NCI-H345 (cell line): ENCODE results near the gene POLD3.

Source experiments
- DNase-seq: peaks from one replicate; lab custom pipeline; 2025; lab: John Stamatoyannopoulos, UW

Gene POLD3

DNA sequence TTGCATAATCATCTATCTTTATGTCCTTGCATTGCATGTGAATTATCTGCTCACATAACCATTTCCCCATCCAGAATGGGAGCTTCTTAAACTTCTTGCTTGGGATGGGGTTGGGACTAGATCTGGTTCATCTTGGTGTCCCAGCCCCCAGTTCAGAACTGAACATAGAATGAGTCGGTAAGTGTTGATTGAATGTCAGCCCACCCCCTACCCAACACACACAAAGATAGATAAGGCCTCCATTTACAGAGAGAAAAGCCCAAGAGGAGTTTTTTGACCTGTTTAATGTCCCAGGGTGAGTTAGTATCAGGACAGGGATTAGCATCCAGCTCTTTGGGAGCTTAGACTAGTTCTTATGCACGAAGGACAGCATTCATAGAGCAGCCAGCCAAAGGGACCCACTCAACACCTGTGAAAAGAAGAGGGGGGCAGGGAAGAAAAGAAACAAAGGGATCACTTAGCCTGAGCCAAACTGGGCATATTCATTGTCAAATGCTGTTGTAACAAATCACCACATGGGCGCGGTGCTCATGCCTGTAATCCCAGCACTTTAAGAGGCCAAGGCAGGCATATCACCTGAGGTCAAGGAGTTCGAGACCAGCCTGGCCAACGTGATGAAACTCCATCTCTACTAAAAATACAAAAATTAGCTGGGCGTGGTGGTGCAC is 81.4 kb downstream of the POLD3 start:
- no peak for DNase-seq

DNA sequence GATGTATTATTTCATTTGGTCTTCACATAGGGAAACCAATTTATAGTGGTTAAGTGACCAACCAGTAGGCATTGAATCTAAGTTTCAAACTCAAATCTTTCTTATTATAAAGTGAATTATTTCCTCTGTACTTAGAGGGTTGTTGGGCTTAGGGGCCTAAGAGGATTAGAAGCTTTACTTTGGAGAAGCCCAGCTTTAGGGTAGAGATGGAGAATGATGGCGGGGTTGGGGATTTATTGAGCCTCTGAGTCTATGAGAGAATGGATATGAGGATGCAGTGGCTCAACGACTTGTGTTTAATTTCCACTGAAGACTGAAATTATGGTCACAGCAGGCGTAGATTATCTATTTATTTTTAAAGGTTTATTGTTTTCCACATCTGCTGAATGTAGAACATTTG is 83.4 kb downstream of the POLD3 start:
- no peak for DNase-seq

DNA sequence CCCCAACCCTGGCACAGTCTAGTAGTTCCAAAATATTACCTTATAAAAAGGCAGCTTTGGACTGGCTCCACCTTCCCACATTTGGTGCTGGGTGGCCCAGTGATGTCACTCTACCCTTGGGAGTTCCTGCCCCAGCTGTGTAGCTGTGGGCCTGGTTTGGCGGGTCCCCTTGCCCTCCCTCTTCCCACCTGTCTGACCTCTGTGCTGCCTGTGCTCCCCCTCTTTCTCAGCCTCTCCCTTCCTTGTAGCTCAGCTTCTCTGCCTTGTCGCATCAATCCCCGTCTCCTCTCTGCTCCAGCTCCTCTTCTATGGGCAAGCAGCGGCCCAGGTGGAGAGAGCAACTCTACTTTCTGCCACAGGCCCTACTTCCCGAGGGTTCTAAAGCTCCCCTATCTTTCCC is 84.2 kb downstream of the POLD3 start:
- DNase-seq = no peak

DNA sequence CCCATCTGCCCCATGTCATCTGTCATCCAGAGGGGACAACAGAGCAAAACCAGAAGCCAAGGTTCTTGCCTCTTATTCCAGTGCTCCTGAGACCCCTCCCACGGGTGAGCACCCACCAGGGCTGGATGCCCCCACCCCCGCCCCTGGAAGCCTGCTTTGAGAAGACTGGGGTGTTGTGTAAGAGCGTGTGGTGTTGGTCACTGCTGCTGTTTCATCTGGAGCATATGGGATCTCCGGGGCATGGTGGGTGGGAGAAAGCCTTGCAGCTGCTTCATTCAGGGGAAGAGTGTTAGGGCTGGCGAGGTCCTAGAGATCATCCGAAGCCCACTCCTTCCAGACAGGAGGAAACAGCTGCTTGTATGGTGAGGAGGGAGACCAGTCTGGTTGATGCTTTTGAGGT is 84.7 kb downstream of the POLD3 start:
- no peak for DNase-seq

DNA sequence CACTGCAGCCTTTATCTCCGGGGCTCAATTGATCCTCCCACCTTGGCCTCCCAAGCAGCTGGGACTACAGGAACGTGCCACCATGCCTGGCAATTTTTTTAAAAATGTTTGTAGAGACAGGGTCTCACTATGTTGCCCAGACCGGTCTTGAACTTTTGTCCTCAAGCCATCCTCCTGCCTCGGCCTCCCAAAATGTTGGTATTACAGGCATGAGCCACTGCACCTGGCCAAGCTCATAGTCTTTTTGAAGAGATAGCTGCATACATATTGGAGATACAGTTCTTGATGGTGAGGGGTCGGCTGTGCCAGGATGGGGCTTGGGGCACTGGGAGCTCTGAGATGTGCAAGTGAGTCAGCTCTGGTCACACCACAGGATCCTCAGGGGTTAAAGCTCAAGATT is 85.7 kb downstream of the POLD3 start:
- DNase-seq = no peak

DNA sequence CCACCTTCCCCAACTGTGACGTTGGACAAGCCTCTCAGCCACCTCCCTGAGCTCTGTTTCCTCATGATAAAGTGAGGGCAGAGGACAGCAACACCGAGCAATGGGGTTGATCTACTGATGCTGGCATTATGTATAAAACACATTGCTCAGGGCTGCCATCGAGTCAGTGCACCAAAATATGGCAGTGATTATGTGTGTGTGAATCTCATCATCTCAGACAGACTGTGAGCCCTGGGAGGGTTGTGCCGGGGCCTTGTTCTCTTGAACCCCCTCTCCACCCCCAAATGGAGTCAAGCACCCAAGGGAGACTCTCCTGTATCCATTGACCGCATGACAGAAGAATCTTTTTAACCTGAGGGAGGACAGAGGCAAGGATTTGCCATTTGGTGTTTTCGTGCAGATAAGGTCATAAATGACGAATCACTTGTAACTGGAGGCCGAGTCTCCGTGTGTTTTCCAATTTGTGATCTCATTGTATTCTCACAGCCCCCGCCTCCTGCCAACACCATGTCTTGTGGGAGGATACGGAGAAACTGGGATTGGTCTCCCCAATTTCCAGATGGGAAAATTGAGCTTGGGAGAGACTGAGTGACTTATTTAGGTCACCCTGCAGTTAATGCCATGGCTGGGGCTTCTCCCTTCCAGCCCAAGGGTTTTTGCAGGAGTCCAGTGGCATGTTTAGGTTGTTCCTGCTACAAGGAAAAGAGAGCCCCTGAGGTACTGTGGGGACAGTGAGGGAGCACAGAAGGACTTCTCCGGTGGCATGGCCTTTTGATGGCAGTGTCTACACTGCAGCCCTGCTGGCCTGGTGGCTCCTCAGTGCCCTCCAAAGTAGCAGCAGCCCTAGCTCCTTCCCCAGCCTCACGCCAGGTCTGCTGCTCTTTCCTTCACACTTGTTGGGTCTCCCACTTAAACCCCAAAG is 86.5 kb downstream of the POLD3 start:
- no peak for DNase-seq

DNA sequence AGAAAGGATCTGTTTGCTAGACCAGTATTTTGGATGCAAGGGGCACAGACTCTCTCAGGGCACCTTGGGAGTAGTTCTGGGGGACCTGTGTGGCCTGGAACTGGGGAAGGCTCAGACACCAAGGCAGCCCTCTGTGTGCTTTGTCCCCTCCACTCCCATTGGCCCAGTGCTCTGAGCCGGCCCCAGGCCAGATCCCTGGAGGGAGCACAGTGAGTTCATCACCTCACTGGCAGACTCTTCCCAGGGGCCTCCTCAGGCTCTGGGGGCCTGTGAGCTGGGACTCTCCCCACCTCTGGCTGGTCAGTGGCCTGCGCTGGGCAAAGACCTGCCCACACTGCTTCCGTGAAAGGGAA is 87.1 kb downstream of the POLD3 start:
- DNase-seq = no peak

DNA sequence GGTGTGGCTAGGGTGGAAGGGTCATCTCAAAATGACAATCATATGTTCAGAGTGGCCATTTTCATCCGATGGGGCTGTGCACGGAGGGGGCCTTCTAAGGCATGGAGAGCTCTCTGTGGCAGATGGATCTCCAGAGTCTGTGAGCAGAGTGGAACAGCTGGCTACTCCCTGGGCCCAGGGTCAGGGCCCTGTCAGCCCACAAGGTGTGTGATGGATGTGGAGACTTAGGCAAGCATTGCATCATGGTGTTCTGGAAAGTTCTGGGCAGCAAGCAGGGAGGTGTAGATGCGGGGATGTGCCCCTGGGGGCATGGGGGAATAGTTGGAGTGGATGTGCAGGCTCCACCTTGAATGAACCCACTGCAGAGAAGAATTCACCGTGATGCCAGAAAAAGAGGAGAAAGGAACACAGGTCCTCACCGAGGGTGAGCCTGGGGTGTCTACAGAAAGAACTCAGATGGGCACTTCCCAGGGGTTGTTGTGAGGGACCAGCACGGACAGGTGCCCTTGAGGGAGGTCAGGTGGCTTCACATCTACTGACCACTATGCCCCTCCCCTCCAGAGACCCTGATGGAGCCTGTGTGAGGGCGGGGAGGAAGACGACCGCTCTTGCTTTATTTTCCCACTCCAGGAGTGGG is 87.8 kb downstream of the POLD3 start:
- DNase-seq = no peak

DNA sequence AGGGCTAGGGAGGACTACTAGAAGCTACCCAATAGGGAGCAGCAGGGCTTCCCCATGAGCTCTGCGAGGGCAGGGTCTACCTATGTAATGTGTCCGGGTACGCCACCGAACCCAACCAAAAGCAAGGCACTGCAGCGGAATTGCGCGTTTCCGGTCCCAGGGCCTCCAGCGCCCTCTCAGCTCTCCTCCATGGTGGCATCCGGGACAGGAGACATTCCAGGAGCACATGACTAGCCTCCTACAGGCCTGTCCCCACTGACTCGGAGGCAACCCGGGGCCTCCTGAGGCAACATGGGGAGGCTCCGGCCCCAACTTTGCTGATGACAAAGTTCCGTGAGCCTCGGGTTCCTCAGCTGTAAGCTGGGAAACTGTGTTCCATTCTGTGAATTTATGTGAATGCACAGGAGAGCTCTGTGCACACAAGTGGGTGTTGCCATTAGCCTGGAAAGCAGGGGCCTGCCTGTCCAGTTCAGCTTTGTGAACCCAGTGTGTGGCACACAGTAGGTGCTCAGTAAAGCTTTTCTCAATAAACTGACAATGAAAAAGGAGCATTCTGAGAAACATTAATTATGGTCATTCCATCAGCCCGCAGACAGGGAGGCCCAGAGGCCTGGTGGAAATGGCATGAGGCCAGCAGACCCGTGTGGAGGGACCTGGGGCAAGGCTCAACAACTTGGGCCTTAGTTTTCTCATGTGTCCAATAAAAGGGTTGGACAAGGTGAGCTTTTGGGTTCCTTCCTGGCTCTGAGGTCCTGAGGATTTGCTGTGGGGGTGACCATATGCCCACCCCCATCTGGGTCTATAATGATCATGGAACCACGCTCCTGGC is 88.5 kb downstream of the POLD3 start:
- DNase-seq = no peak

DNA sequence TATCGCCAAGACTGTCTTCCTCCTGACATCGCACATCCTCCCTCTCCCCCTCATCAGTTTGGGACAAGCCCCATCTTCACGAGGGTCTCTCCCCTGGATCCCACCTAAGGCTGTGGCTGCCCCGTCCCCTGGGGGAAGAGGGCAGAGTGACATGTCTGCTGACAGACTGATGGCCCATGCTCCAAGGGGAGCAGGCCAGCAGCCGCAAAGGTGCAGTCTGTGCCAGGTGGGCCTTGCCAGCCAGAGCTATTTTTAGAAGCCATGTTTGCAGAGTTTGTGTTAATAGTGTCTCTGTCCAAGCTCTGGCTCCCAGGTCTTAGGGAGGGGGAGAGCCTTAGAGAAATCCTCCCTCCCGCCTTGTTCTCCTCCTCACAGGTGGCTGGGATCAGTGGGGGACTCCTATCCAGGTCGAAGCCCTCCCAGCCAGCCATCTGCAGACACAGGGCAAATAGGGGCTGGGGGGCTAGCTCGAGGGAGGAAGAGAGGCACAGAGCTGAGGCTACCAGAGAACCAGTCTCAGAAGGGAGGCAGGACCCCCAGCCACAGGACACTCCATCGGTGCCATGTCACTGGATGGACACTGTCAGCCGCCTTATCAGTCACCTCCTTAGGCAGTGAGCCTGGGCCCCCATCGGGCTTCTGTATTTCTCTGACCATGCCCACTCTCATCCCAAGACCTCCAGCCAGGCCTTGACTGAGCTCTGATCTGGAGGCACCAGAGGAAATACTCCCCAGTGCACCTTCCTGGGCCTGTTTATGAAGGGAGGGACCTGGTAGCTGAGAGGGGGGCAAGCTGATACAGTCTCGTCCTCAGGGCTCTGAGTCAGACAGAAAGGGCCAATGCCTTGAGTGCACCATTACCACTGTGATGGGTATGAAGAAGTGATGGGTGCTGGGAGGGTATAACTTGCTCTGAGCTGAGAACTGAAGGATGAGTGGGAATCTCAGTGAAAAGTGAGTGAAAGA is 89.6 kb downstream of the POLD3 start:
- peak; percentile 13 for DNase-seq

DNA sequence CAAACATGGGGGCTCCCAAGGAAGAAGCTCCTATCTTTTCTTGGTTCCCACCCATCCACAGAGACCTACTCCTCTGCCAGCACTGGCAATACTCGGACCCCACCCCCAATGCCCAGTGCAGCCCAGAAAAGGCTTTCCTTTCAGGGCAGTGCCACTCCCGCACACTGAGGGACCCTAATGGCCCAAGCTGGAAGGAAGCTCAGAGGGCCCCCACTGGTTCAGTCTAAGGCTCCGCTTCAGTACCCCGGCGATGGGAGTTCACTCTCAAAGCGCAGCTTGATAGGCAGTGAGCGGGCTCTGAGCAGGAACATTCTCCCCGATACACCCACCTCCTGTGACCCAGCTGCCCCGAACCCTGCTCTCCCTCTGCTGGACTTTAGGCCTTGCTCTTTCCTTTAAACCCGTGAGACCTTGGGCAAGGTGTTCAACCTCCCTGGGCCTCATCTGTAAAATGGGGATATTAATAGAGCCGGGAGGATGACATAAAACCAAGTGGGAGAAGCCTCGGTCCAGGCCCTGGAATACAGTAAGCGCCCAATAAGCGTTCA is 90.4 kb downstream of the POLD3 start:
- no peak for DNase-seq

DNA sequence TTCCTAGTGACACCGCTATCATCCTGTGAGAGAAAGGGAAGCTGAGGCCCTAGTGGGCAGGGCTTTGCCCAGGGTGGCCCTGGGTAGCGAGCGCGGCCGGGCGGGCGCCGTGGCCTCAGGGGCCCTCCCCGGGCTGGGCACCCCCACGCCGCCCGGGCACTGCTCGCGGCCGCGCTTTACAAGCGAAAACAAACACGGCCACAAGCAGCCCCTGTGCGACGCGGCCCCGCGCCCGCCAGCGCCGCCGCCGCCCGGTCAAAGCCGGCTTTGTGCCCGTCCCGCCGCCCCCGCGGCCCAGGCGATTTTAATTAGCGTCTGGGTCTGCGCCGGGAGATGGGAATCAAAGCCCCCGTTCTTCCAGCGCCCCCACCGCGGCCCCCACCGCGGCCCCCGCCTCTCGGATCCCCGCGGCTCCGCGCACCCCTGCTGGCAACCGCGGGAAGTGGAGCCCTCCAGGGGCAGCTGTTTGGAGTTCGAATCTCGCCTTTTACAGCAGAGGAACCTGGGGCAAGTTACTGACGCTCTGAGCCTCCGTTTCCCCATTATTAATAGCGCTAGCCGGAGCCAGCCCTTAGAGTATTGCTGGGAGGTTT is 91.0 kb downstream of the POLD3 start:
- no peak for DNase-seq

DNA sequence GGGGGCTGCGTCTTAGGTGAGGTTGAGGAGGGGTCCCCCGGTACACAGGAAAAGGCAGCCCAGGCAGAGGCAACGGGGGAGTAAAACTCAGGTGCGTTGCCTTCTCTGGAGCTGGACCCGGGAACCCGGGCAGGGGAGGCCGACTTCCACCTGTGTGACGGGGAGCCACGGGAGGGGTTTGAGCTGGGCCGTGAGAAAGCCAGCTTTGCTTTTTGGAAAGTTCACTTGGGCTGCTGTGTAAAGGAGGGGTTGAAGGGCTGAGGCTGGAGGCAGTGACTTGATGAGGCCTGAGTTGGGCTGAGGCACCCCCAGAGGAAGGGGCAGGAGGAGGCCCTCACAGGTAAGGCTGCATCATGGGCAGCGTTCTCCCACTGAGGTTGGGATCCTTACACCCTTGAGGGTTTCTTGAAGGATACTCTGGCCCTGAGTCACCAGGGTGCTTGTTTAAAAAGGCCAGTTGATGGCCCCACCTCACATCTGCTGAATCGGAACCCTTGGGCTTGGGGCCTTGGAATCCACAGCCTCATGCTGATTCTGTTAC is 91.6 kb downstream of the POLD3 start:
- no peak for DNase-seq

DNA sequence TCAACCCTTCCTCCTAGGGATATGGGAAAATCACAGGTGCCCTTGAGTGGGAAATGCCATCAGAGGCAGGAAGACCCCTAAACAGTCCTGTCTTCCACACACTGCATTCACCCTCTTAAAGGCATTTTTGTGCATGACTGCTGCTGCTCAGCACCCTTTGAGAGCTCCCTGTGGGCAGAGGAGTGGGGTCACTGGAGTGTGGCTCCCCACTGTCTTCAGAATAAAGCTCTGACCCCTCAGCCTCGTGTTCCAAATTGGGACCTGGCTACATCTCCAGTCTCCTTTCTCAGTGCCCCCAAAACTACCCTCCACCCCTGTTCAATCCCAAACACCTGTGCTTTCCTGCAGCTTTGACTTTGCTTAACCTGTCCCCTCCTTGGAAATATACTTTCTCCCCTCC is 92.3 kb downstream of the POLD3 start:
- no peak for DNase-seq

DNA sequence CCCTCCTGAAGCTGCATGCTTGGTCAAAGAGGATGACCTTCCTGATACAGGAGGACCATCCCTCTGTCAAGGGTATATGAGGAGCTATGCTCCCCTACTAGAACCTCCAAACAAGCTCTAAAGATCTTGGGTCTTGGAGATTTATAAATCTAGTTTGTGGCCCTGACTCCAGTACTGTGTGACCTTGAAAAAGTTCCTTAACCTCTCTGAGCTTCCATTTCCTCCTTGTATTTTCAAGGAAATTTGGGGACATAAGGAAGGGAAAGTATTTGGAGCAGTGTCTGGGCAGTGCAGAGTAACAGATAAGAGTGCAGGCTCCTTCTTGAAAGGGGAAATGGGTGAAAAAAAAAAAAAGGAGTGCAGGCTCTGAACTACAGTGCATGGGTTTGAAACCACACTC is 93.0 kb downstream of the POLD3 start:
- DNase-seq = no peak

DNA sequence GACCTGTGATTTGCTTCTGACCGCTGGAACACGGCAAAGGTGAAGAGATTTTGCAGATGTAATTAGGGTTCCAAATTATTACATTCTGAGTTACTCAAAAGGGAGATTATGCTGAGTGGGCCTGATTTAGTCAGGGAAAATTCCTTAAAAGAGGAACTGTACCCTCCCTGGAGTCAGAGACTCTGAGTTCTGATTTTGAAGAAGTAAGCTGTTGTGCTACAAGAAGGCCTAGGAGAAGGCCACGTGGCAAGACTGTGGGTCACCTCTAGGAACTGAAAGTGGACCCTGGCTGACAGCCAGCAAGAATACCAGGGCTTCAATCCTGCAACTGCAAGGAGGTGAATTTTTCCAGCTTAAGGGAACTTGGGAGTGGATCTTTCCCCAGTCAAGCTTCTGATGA is 93.5 kb downstream of the POLD3 start:
- no peak for DNase-seq

DNA sequence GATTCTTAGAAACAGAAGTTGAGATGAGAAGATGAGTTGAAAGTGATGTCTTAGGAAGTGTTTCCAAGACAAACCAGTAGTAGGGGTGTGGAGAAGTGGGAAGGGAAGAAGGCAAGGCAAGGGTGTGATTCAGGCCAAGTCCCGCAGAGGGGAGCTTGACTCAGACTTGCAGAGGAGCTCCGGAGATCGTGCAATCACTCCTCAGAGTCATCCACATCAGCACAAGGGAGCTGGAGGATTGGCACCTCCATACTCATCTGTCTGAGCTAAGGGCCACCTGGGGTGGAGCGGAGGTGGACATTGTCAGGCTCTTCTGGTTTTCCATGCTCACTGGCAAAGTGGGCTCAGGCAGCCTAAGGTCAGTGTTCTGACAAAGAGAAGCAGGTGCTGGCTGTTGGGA is 94.4 kb downstream of the POLD3 start:
- no peak for DNase-seq

DNA sequence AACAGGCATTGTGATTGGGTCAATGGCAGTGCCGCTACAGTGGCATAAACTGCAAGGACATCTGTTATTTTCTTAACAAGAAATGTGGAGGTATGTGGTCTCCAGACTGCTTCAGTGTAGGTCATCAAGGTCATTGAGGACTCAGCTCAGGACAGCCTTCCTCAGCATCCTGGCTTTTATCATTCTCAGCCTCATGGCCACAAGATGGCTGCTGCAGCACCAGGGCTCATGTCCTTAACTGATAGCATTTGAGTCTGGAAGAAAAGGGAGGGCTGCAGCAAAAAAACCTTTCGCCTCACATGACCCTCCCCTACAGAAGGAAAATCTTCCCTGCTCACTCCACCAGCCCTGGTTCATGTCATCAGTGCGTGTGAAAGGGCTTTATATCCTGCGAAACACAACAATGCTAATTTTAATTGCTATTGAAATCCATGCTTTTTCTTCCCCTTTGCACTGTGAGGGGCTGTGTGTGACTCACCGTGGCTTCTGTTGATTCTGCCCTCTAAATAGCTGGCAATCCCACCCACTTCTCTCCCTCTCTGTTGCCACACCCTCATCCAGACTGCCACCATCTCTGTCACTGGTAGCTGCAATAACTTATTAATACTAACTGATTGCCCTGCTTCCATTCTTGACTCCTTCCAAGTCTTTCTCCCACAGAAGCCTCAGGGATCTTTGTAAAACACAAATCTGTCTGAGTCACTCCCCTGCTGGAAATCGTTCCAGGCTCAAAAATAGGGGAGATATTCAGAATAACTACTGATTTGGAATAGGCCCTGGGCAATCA is 95.0 kb downstream of the POLD3 start:
- DNase-seq = no peak

DNA sequence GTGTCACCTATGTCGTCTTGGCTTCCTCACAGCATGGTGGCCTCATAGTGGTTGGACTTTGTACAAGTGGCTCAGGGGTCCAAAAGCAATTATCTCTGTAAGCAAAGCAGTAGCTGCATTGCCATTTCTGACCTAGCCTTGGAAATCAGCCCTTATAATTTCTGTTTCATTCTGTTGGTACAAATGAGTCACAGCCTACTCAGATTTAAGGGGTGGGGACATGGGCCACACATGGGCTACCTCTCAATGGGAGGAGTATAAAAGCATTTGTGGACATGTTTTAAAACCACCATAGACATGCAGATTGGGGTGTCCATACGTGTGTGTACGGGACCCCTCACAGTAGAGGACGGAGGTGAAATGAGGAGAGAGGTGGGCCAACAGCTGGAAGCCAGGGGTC is 97.3 kb downstream of the POLD3 start:
- no peak for DNase-seq
